Prostate gland (tissue), 1 donor: ENCODE data around the gene SLC9A4.

Experiments used
- POLR2A ChIP-seq: fragments of 450-650 bp; IDR thresholded peaks from one replicate; pipeline ENCODE4 v1.6.1; 2016; ENCODE audit warnings: antibody characterized with exemption, mild to moderate bottlenecking
- POLR2AphosphoS5 ChIP-seq: sonication (generic); formaldehyde crosslinking; IDR thresholded peaks from one replicate; pipeline ENCODE4 v1.6.1; 2017; ENCODE audit warnings: antibody characterized with exemption

- no peak for TF ChIP-seq POLR2A
- TF ChIP-seq POLR2AphosphoS5 = no peak
Observed at GRCh38 chr2:102473631-102474030, 605 bp downstream of the SLC9A4 start.
